BE2C (cell line): ENCODE measurements around the gene MYO3A.

Source experiments
- DNase-seq: peaks from one replicate; pipeline ENCODE4 v3.0.0-alpha.2; 2020
- H3K27me3 ChIP-seq: fragments of 250-450 bp; sonication (Bioruptor Pico); 2 replicates; pipeline ENCODE4 v1.5.1; 2020; ENCODE audit warnings: mild to moderate bottlenecking
- H3K36me3 ChIP-seq: fragments of 250-450 bp; sonication (Bioruptor Pico); 2 replicates; pipeline ENCODE4 v1.5.1; 2020; ENCODE audit warnings: mild to moderate bottlenecking
- H3K4me1 ChIP-seq: fragments of 250-450 bp; sonication (Bioruptor Pico); 2 replicates; pipeline ENCODE4 v1.5.1; 2020
- H3K4me3 ChIP-seq: 2 replicates; pipeline ENCODE4 v1.5.1; 2011; ENCODE audit warnings: low read depth, low read length
- H3K9me3 ChIP-seq: fragments of 250-450 bp; sonication (Bioruptor Pico); 2 replicates; pipeline ENCODE4 v1.5.1; 2020
- TF ChIP-seq, protein P1 (sequence below): IDR thresholded peaks from 2 replicates; pipeline ENCODE4 v1.5.1; 2012; ENCODE audit warnings: mild to moderate bottlenecking, low read depth, low read length

Gene MYO3A

DNA sequence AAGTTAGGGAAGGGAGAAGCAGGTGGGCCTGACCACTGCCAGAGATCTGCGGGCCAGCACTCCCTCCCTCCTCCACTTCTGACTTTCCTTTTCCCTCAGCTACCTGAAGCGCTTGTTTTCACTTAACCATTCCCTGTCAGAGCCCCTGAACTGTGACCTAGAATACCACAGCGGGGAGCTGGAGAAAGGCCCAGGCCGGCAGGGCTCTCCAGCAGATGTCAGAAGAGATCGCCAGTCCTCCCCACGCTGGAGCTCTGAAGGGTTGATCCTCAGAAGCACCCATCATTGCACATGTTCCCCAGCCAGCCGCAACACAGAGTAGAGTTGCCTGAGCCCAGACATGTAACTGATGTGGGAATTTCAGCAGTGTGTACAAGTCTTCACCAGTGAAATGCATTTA is 238.1 kb downstream of the MYO3A start:
- Histone ChIP-seq H3K4me1 (no peaks in the 10 kb centered on the region), H3K4me3 (no peak overlapping the region), H3K9me3 (no peaks in the 10 kb centered on the region), H3K36me3 (no peaks in the 10 kb centered on the region), H3K27me3 (no peaks in the 10 kb centered on the region)
- TF ChIP-seq, protein P1, sequence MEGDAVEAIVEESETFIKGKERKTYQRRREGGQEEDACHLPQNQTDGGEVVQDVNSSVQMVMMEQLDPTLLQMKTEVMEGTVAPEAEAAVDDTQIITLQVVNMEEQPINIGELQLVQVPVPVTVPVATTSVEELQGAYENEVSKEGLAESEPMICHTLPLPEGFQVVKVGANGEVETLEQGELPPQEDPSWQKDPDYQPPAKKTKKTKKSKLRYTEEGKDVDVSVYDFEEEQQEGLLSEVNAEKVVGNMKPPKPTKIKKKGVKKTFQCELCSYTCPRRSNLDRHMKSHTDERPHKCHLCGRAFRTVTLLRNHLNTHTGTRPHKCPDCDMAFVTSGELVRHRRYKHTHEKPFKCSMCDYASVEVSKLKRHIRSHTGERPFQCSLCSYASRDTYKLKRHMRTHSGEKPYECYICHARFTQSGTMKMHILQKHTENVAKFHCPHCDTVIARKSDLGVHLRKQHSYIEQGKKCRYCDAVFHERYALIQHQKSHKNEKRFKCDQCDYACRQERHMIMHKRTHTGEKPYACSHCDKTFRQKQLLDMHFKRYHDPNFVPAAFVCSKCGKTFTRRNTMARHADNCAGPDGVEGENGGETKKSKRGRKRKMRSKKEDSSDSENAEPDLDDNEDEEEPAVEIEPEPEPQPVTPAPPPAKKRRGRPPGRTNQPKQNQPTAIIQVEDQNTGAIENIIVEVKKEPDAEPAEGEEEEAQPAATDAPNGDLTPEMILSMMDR, result no peak
- no peak for DNase-seq

DNA sequence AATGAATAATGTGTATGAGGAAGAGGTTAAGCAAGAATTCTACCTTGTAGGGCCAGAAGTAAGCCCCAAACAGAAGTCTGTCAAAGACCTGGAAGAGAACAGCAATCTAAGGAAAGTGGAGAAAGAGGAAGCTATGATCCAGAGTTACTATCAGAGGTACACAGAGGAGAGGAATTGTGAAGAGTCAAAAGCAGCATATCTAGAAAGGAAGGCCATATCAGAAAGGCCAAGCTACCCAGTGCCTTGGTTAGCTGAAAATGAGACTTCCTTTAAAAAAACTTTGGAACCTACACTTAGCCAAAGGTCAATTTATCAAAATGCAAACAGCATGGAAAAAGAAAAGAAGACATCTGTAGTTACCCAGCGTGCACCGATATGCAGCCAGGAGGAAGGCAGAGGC is 239.8 kb downstream of the MYO3A start:
- Histone ChIP-seq H3K4me3 (no peak overlapping the region), H3K27me3 (no peaks in the 10 kb centered on the region), H3K9me3 (no peaks in the 10 kb centered on the region), H3K36me3 (no peaks in the 10 kb centered on the region), H3K4me1 (no peaks in the 10 kb centered on the region)
- TF ChIP-seq, protein P1, result no peak
- DNase-seq, result no peak

DNA sequence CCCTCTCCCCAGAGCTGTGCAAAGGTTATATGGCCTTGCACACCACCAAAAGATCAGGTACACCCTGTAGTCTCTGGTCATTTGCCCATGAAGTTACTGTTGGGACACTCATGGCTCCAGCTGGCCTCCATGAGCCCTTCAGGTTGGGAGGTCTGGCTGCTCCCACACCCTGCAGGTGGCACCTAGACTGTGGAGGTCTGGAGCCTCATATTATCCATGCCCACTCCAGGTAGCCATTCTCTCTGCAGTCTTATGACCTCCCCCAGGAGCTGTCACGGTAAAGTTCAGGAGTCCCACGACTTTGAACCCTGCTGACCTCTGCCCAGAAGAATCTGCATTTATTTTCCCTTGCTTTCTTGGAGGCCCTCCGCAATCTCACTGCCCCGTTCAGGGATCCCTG is 243.3 kb downstream of the MYO3A start:
- Histone ChIP-seq H3K4me1 (no peaks in the 10 kb centered on the region), H3K4me3 (no peak overlapping the region), H3K9me3 (no peaks in the 10 kb centered on the region), H3K36me3 (no peaks in the 10 kb centered on the region), H3K27me3 (no peaks in the 10 kb centered on the region)
- TF ChIP-seq, protein P1, result no peak
- DNase-seq, result no peak

DNA sequence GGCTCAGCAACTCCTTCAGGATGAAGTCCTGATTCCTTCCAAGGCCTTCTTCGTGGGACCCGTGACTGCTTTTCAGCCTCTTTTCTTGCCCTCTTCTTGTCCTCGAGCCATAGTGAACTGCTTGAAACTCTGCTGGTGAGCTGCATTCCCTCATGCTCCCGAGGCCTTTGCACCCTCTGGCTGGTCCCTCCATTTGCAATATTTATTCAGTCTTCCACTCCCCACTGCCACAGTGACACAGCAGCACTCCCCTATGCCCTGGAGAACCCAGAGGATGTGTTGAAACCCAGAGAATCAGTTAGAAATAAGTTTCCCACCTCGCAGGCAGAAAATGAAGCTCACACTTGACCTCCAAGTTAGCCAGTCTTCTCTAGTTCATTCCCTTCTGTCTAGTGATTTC is 260.2 kb downstream of the MYO3A start:
- TF ChIP-seq, protein P1, result no peak

DNA sequence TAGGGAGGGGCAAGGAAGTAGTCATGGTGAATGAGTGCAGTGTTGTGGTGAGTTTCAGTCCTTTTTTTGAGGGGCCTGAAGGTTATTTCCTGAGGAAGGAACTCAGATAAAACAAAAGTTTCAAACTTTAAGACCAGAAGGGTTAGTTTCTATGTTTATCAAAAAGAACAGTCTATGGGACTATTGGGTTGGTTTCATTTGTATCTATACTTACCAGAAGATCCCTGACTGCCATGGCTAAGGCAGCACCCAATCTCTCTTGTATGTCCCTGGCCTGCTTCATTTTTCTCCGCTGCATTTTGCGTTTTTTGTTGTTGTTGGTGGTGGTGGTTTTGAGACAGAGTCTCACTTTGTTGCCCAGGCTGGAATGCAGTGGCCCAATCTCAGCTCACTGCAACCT is 263.2 kb downstream of the MYO3A start:
- Histone ChIP-seq H3K4me1 (no peaks in the 10 kb centered on the region), H3K9me3 (no peaks in the 10 kb centered on the region), H3K27me3 (no peaks in the 10 kb centered on the region), H3K4me3 (no peak overlapping the region), H3K36me3 (no peaks in the 10 kb centered on the region)
- no peak for DNase-seq
- TF ChIP-seq, protein P1, result no peak

More for the DNA sequence above, 260.2 kb downstream of the MYO3A start:
- Histone ChIP-seq H3K9me3 (no peaks in the 10 kb centered on the region), H3K4me3 (no peak overlapping the region), H3K4me1 (no peaks in the 10 kb centered on the region), H3K36me3 (no peaks in the 10 kb centered on the region), H3K27me3 (no peaks in the 10 kb centered on the region)
- DNase-seq, result no peak

DNA sequence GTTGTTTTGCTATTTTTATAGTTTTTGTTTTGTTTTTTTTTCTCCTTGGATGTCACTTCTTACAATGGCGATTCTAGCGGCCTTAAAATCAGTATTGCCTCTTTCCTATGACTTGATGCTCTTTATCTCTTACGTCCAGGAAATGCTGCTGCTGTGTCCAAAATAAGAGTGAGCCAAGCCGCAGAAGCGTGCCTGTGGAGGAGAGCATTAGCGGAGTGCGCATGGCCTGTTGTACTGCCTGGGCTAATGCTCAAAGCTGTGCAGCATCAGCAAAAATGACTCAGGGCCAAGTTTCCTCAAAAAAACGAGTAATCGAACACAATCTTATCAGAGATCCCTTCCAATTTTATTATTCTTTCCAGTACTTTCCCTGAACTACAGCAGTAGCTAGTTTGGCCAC is 264.1 kb downstream of the MYO3A start:
- Histone ChIP-seq H3K9me3 (no peaks in the 10 kb centered on the region), H3K4me1 (no peaks in the 10 kb centered on the region), H3K4me3 (no peak overlapping the region), H3K36me3 (no peaks in the 10 kb centered on the region), H3K27me3 (no peaks in the 10 kb centered on the region)
- TF ChIP-seq, protein P1, result no peak
- DNase-seq, result no peak
